ENCODE data around the gene DCDC2. TPM values are rescaled to one million over a fixed set of nuclear protein-coding genes. Genes with fewer than 3 reads are reported as not detected.
A peak's percentile ranks its signal among the peaks of the same experiment; 100 is the strongest.
"Not testable (repeated sequence)": the region's sequence is repeated elsewhere in the genome, so short reads cannot be mapped to it uniquely, and the experiment has no call there.

DCDC2 gene
- total RNA-seq, 1 donor from 2014 or later = 33.8 TPM

- DNase-seq (ENCODE audit: low spot score) = no peak
Measured at GRCh38 chr6:24327756-24328155, 30.1 kb downstream of the DCDC2 start.

GRCh38 chr6:24325978-24326377 lies 31.9 kb downstream of the DCDC2 start:
- DNase-seq (ENCODE audit: low spot score) = no peak

GRCh38 chr6:24324617-24325016 lies 33.2 kb downstream of the DCDC2 start:
- DNase-seq (ENCODE audit: low spot score) = no peak

GRCh38 chr6:24323632-24324337 lies 34.1 kb downstream of the DCDC2 start:
- no peak for DNase-seq (ENCODE audit: low spot score)

GRCh38 chr6:24322924-24323323 lies 34.9 kb downstream of the DCDC2 start:
- no peak for DNase-seq (ENCODE audit: low spot score)

GRCh38 chr6:24322446-24322845 lies 35.4 kb downstream of the DCDC2 start:
- DNase-seq (ENCODE audit: low spot score) = not testable (repeated sequence)

- no peak for DNase-seq (ENCODE audit: low spot score)
Measured at GRCh38 chr6:24321538-24322162, 36.2 kb downstream of the DCDC2 start.

GRCh38 chr6:24313251-24314141 lies 44.4 kb downstream of the DCDC2 start:
- DNase-seq (ENCODE audit: low spot score) = peak; percentile 37

- not testable (repeated sequence) for DNase-seq (ENCODE audit: low spot score)
Measured at GRCh38 chr6:24311775-24312174, 46.1 kb downstream of the DCDC2 start.

GRCh38 chr6:24307881-24308280 lies 50.0 kb downstream of the DCDC2 start:
- no peak for DNase-seq (ENCODE audit: low spot score)

GRCh38 chr6:24306936-24307335 lies 50.9 kb downstream of the DCDC2 start:
- DNase-seq (ENCODE audit: low spot score) = no peak

- DNase-seq (ENCODE audit: low spot score) = no peak
Measured at GRCh38 chr6:24306038-24306437, 51.8 kb downstream of the DCDC2 start.

GRCh38 chr6:24296944-24297343 lies 60.9 kb downstream of the DCDC2 start:
- no peak for DNase-seq (ENCODE audit: low spot score)

- DNase-seq (ENCODE audit: low spot score) = not testable (repeated sequence)
Measured at GRCh38 chr6:24293852-24294251, 64.0 kb downstream of the DCDC2 start.

- DNase-seq (ENCODE audit: low spot score) = no peak
Measured at GRCh38 chr6:24287239-24287638, 70.6 kb downstream of the DCDC2 start.

GRCh38 chr6:24284006-24284405 lies 73.9 kb downstream of the DCDC2 start:
- no peak for DNase-seq (ENCODE audit: low spot score)

- peak; percentile 91 for DNase-seq (ENCODE audit: low spot score)
Measured at GRCh38 chr6:24283043-24283985, 74.5 kb downstream of the DCDC2 start.

- DNase-seq (ENCODE audit: low spot score) = no peak
Measured at GRCh38 chr6:24274441-24275083, 83.3 kb downstream of the DCDC2 start.

- DNase-seq (ENCODE audit: low spot score) = no peak
Measured at GRCh38 chr6:24273096-24273870, 84.6 kb downstream of the DCDC2 start.

GRCh38 chr6:24272553-24272952 lies 85.3 kb downstream of the DCDC2 start:
- no peak for DNase-seq (ENCODE audit: low spot score)

Measured in mucosa of gallbladder (tissue), 1 donor.